ENCODE data around the gene TAGLN2. TPM values are rescaled to one million over a fixed set of nuclear protein-coding genes. Genes with fewer than 3 reads are reported as not detected.

TAGLN2 gene
- total RNA-seq, result 100 to 1,000 TPM; 188 to 288 TPM

GRCh38 chr1:159924791-159925718, at the start of gene TAGLN2:
Gene TAGLN2, minus strand, starts transcription at chr1:159925507. Its CDS starts 4,998 bp downstream, at chr1:159920509.

GRCh38 chr1:159953536-159954515, 28.5 kb upstream of the TAGLN2 start, which contains the start of gene SLAMF9:
Gene SLAMF9, minus strand, starts transcription at chr1:159954237. Its CDS starts 100 bp downstream, at chr1:159954137.

GRCh38 chr1:159945483-159946241, 20.4 kb upstream of the TAGLN2 start, which contains the start of gene IGSF9:
Gene IGSF9, minus strand, starts transcription at chr1:159945613. Its CDS starts 2,159 bp downstream, at chr1:159943454.

GRCh38 chr1:159900086-159900680, 25.1 kb downstream of the TAGLN2 start, which contains the start of gene CFAP45:
Gene CFAP45, minus strand, starts transcription at chr1:159900165. Its CDS starts 67 bp downstream, at chr1:159900098.

Small RNA genes within 50 kb of the gene (small RNA-seq; reads per million reads assigned to genes)
- 0 reads per million in 2 donors for gene MIR4259

Other genes starting within 250 kb of the TAGLN2 start
- not detected for gene CRP, start 210.9 kb downstream of the TAGLN2 start, total RNA-seq
- gene DUSP23, start 144.5 kb downstream of the TAGLN2 start, total RNA-seq, result 10 to 100 TPM; 31.7 to 46.6 TPM
- not detected for gene FCRL6, start 123.1 kb downstream of the TAGLN2 start, total RNA-seq
- under 1 TPM in 1 of 2 donors, not detected in 1; under 0.01 TPM for gene SLAMF8, start 98.6 kb downstream of the TAGLN2 start, total RNA-seq
- under 1 TPM in 1 of 2 donors, not detected in 1; under 0.01 TPM for gene VSIG8, start 62.9 kb downstream of the TAGLN2 start, total RNA-seq
- under 1 TPM; under 0.01 to 0.67 TPM for gene CFAP45, start 25.3 kb downstream of the TAGLN2 start, total RNA-seq
- gene IGSF9, start 20.1 kb upstream of the TAGLN2 start, total RNA-seq, result under 1 TPM in 1 of 2 donors, not detected in 1; under 0.01 TPM
- gene SLAMF9, start 28.7 kb upstream of the TAGLN2 start, total RNA-seq, result 10 to 100 TPM in 1 of 2 donors, 1 to 10 TPM in 1; 2.1 to 14.3 TPM
- 1 to 10 TPM; 4.8 to 5.0 TPM for gene PIGM, start 106.5 kb upstream of the TAGLN2 start, total RNA-seq
- gene KCNJ10, start 144.7 kb upstream of the TAGLN2 start, total RNA-seq, result under 1 TPM in 1 of 2 donors, not detected in 1; under 0.01 TPM
- not detected for gene KCNJ9, start 156.0 kb upstream of the TAGLN2 start, total RNA-seq
- gene IGSF8, start 173.1 kb upstream of the TAGLN2 start, total RNA-seq, result 100 to 1,000 TPM in 1 of 2 donors, 10 to 100 TPM in 1; 88.4 to 172 TPM
- gene ATP1A2, start 190.3 kb upstream of the TAGLN2 start, total RNA-seq, result not detected
- under 1 TPM in 1 of 2 donors, not detected in 1; under 0.01 TPM for gene ATP1A4, start 226.1 kb upstream of the TAGLN2 start, total RNA-seq